AG09309 (cell line): Measurements from ENCODE around the gene KLHL41.
"Not testable (repeated sequence)": the region's sequence is repeated elsewhere in the genome, so short reads cannot be mapped to it uniquely, and the experiment has no call there.

ENCODE experiments used
- DNase-seq: peaks from one replicate; pipeline ENCODE4 v3.0.0-alpha.2; 2010; ENCODE audit warnings: low read depth
- H3K4me3 ChIP-seq: 2 replicates; pipeline ENCODE4 v1.5.1; 2011; ENCODE audit warnings: mild to moderate bottlenecking, low read depth, low read length, moderate library complexity; ENCODE audit not compliant: control insufficient read depth
- CTCF ChIP-seq: IDR thresholded peaks from 2 replicates; pipeline ENCODE4 v1.5.1; 2011; ENCODE audit warnings: mild to moderate bottlenecking, low read depth, low read length, inconsistent platforms; ENCODE audit not compliant: insufficient read depth, control insufficient read depth; ENCODE audit errors: missing control alignments

The KLHL41 gene

GRCh38 chr2:169573974-169574299 lies 64.4 kb downstream of the KLHL41 start:
- peak overlapping the region; percentile 70 for H3K4me3 ChIP-seq
- DNase-seq, result no peak
- TF ChIP-seq CTCF, result no peak

- H3K4me3 ChIP-seq, DNase-seq: not testable (repeated sequence)
Observed at GRCh38 chr2:169574539-169574938, 65.0 kb downstream of the KLHL41 start.

- not testable (repeated sequence) for DNase-seq, H3K4me3 ChIP-seq
Observed at GRCh38 chr2:169575264-169575663, 65.8 kb downstream of the KLHL41 start.
